ENCODE measurements around the gene TEX53.

DNA sequence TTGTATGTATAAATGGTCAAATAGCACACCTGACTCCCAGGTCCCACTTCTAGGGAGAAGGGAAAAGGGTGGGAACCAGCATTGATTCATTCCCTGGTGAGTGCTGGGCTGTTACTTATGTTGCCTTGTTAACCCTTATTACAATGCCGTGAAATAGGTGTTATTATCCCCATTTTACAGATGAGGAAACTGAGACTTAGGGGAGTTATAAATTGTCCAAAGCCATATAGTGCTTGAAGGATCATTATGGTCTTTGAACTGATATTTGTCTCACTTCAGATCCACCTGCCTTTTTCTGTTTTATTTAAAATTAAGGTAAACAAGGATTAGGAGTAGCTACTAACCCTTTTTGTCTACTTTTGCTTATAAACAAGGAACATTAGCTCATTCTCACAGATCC, 30.1 kb downstream of the TEX53 start:
- TF ChIP-seq, protein P1, sequence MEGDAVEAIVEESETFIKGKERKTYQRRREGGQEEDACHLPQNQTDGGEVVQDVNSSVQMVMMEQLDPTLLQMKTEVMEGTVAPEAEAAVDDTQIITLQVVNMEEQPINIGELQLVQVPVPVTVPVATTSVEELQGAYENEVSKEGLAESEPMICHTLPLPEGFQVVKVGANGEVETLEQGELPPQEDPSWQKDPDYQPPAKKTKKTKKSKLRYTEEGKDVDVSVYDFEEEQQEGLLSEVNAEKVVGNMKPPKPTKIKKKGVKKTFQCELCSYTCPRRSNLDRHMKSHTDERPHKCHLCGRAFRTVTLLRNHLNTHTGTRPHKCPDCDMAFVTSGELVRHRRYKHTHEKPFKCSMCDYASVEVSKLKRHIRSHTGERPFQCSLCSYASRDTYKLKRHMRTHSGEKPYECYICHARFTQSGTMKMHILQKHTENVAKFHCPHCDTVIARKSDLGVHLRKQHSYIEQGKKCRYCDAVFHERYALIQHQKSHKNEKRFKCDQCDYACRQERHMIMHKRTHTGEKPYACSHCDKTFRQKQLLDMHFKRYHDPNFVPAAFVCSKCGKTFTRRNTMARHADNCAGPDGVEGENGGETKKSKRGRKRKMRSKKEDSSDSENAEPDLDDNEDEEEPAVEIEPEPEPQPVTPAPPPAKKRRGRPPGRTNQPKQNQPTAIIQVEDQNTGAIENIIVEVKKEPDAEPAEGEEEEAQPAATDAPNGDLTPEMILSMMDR (IDR thresholded peaks at IDR 0.05), result no peak
- TF ChIP-seq POLR2A (IDR thresholded peaks at IDR 0.05), result no peak

Data from right lobe of liver (tissue), 4 donors.